Chondrocyte (in vitro differentiated cells): ENCODE results near the gene TMPRSS5. TPM values are rescaled to one million over a fixed set of nuclear protein-coding genes. Genes with fewer than 3 reads are reported as not detected.

Source experiments
- DNase-seq: peaks from one replicate; pipeline ENCODE4 v3.0.0; 2021; ENCODE audit warnings: mixed read lengths, low spot score
- H3K27ac Mint-ChIP-seq: one replicate; pipeline ENCODE4 v1.8.0; 2021; ENCODE audit warnings: mild to moderate bottlenecking, moderate library complexity, mixed read lengths; ENCODE audit not compliant: unreplicated experiment
- H3K27me3 Mint-ChIP-seq: 2 replicates; pipeline ENCODE4 v1.8.0; 2021; ENCODE audit warnings: low read depth, mixed read lengths
- H3K36me3 Mint-ChIP-seq: 2 replicates; pipeline ENCODE4 v1.8.0; 2021; ENCODE audit warnings: low read depth, mixed read lengths
- H3K4me1 Mint-ChIP-seq: 2 replicates; pipeline ENCODE4 v1.8.0; 2021; ENCODE audit warnings: low read depth, mild to moderate bottlenecking, mixed read lengths
- H3K4me3 Mint-ChIP-seq: one replicate; pipeline ENCODE4 v1.8.0; 2021; ENCODE audit warnings: mild to moderate bottlenecking, moderate library complexity, mixed read lengths; ENCODE audit not compliant: unreplicated experiment
- H3K9me3 Mint-ChIP-seq: 2 replicates; pipeline ENCODE4 v1.8.0; 2021; ENCODE audit warnings: low read depth, mixed read lengths
- total RNA-seq: library from RNA; stranded (reverse); gene quantifications from 3 replicates; pipeline ENCODE4 v1.2.1, GENCODE V29; 2021
- TF ChIP-seq, protein P1 (sequence below): fragments of 200-600 bp; sonication (generic); IDR thresholded peaks from 2 replicates; pipeline ENCODE4 v1.5.0; 2021; ENCODE audit warnings: antibody characterized with exemption, mild to moderate bottlenecking, moderate library complexity

TMPRSS5 gene
- total RNA-seq, 1 donor from 2014 or later: 0.37 TPM

GRCh38 chr11:113649311-113649710 is 56.8 kb downstream of the TMPRSS5 start:
- peaks cover 25% of the 10 kb centered on the region for H3K27me3 Mint-ChIP-seq
- H3K36me3 Mint-ChIP-seq: no peaks in the 10 kb centered on the region
- TF ChIP-seq, protein P1, sequence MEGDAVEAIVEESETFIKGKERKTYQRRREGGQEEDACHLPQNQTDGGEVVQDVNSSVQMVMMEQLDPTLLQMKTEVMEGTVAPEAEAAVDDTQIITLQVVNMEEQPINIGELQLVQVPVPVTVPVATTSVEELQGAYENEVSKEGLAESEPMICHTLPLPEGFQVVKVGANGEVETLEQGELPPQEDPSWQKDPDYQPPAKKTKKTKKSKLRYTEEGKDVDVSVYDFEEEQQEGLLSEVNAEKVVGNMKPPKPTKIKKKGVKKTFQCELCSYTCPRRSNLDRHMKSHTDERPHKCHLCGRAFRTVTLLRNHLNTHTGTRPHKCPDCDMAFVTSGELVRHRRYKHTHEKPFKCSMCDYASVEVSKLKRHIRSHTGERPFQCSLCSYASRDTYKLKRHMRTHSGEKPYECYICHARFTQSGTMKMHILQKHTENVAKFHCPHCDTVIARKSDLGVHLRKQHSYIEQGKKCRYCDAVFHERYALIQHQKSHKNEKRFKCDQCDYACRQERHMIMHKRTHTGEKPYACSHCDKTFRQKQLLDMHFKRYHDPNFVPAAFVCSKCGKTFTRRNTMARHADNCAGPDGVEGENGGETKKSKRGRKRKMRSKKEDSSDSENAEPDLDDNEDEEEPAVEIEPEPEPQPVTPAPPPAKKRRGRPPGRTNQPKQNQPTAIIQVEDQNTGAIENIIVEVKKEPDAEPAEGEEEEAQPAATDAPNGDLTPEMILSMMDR: no peak
- no peak overlapping the region for H3K27ac Mint-ChIP-seq
- H3K4me3 Mint-ChIP-seq: no peak overlapping the region
- no peaks in the 10 kb centered on the region for H3K4me1 Mint-ChIP-seq
- DNase-seq: no peak
- H3K9me3 Mint-ChIP-seq: peaks cover 5% of the 10 kb centered on the region

DNA sequence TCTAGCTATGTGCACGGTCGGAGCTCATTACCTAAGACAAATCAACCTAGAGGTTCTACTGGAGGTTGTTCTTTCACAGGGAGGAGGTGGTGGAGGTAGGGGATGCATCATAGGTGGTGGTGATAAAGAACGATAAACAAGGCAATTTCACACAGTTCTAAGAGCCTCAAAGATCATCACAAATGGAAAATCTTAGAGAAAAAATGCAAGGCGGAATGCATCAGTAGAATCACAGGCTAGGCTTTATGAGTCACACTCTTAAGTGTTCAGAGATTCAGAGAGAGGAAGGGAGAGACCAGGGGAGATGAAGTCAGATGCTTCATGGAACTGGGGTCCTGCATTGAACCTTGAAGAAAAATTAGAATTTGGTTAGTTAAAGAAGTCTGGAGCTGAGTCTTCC is 58.3 kb downstream of the TMPRSS5 start:
- DNase-seq: no peak
- Mint-ChIP-seq H3K36me3 (no peaks in the 10 kb centered on the region), H3K9me3 (peaks cover 3% of the 10 kb centered on the region), H3K27me3 (peaks cover 20% of the 10 kb centered on the region), H3K4me3 (no peak overlapping the region), H3K4me1 (no peaks in the 10 kb centered on the region), H3K27ac (no peak overlapping the region)
- TF ChIP-seq, protein P1: no peak

GRCh38 chr11:113647108-113647507 is 59.0 kb downstream of the TMPRSS5 start:
- TF ChIP-seq, protein P1: no peak
- Mint-ChIP-seq H3K27me3 (peaks cover 17% of the 10 kb centered on the region), H3K9me3 (peaks cover 3% of the 10 kb centered on the region), H3K36me3 (no peaks in the 10 kb centered on the region), H3K4me1 (no peaks in the 10 kb centered on the region), H3K4me3 (no peak overlapping the region), H3K27ac (no peak overlapping the region)
- DNase-seq: no peak

DNA sequence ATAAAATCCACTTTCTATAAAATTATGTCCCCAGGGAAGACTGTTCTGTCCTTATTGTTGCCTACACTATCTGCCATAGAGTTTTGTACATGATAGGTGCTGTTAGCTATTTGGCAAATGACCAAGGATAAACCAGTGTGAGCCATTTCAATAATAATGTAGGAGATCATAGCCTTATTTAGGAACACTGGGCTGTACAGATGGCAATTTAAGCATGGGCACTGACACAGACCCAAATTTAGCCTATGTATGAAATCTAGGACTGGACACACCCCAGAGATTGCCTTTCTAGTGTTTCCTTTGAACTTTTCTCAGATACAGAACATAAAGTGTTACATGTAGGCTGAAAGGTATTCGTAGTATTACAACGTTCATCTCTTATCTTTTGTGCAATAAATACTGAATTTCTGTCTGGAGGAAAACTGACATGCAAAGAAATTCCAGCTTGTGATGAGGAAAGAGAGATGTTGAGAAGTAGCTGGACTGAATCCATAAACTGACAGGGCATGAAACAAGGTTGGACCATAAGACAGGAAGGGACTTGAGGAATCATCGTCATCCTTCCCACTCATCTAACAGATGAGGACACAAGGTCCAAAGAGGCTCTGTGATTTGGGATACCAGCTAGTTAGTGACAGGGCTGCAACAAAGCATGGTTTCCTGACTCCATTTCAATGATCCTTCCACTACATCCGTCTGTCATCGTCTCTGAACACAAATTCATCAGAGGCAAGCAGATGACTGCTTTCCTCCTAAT is 60.3 kb downstream of the TMPRSS5 start:
- H3K4me3 Mint-ChIP-seq: no peak overlapping the region
- H3K4me1 Mint-ChIP-seq: no peaks in the 10 kb centered on the region
- peaks cover 17% of the 10 kb centered on the region for H3K27me3 Mint-ChIP-seq
- H3K36me3 Mint-ChIP-seq: no peaks in the 10 kb centered on the region
- TF ChIP-seq, protein P1: no peak
- peaks cover 3% of the 10 kb centered on the region for H3K9me3 Mint-ChIP-seq
- no peak for DNase-seq
- H3K27ac Mint-ChIP-seq: no peak overlapping the region

GRCh38 chr11:113644605-113645004 is 61.5 kb downstream of the TMPRSS5 start:
- peaks cover 3% of the 10 kb centered on the region for H3K9me3 Mint-ChIP-seq
- no peaks in the 10 kb centered on the region for H3K4me1 Mint-ChIP-seq
- peaks cover 17% of the 10 kb centered on the region for H3K27me3 Mint-ChIP-seq
- no peaks in the 10 kb centered on the region for H3K36me3 Mint-ChIP-seq
- H3K4me3 Mint-ChIP-seq: no peak overlapping the region
- no peak for DNase-seq
- TF ChIP-seq, protein P1: no peak
- no peak overlapping the region for H3K27ac Mint-ChIP-seq
